Natural killer cell (primary cell): ENCODE results near the gene PDCD7. TPM values are rescaled to one million over a fixed set of nuclear protein-coding genes. Genes with fewer than 3 reads are reported as not detected.

Source experiments
- ATAC-seq, 3 donors: fragments of 150-1000 bp in 2 of 3; fragments of 200-7000 bp in 1 of 3; cut with Tn5 transposase; 1 replicate in 1 of 3; 2 replicates in 2 of 3; pipeline ENCODE4 v1.10.0; 2021; ENCODE audit warnings: mild to moderate bottlenecking in 2 of 3, moderate library complexity in 2 of 3
- DNase-seq, 2 donors: peaks; one replicate each; pipeline versions ENCODE4 v3.0.0 to v3.0.0-alpha.2; 2013 to 2021; ENCODE audit warnings: mixed read lengths in 1 of 2
- H3K27ac ChIP-seq: one replicate; pipeline ENCODE4 v1.5.1; 2013; ENCODE audit warnings: mild to moderate bottlenecking, low read length
- H3K27me3 ChIP-seq: one replicate; pipeline ENCODE4 v1.6.1; 2013; ENCODE audit warnings: low read length; ENCODE audit not compliant: control insufficient read depth, insufficient read depth
- H3K36me3 ChIP-seq: one replicate; pipeline ENCODE4 v1.6.1; 2013; ENCODE audit warnings: low read length; ENCODE audit not compliant: control insufficient read depth, insufficient read depth
- H3K4me1 ChIP-seq: one replicate; pipeline ENCODE4 v1.6.1; 2013; ENCODE audit warnings: low read length; ENCODE audit not compliant: control insufficient read depth, insufficient read depth
- H3K4me3 ChIP-seq: one replicate; pipeline ENCODE4 v1.5.1; 2013; ENCODE audit warnings: low read length
- H3K9me3 ChIP-seq: one replicate; pipeline ENCODE4 v1.6.1; 2013; ENCODE audit warnings: low read length; ENCODE audit not compliant: control insufficient read depth, insufficient read depth
- H3K27ac Mint-ChIP-seq, 2 donors: one replicate each; pipeline ENCODE4 v1.8.0; 2022; ENCODE audit warnings: mild to moderate bottlenecking in 2 of 2, mixed read lengths in 2 of 2, moderate library complexity in 1 of 2
- H3K27me3 Mint-ChIP-seq, 2 donors: one replicate each; pipeline ENCODE4 v1.8.0; 2022; ENCODE audit warnings: low read depth in 2 of 2, mixed read lengths in 2 of 2
- H3K36me3 Mint-ChIP-seq: one replicate; pipeline ENCODE4 v1.8.0; 2022; ENCODE audit warnings: mixed read lengths
- H3K4me1 Mint-ChIP-seq, 2 donors: one replicate each; pipeline ENCODE4 v1.8.0; 2022; ENCODE audit warnings: mixed read lengths in 2 of 2
- H3K4me3 Mint-ChIP-seq: one replicate; pipeline ENCODE4 v1.8.0; 2022; ENCODE audit warnings: mild to moderate bottlenecking, moderate library complexity, mixed read lengths
- H3K9me3 Mint-ChIP-seq, 2 donors: one replicate each; pipeline ENCODE4 v1.8.0; 2022; ENCODE audit warnings: mixed read lengths in 2 of 2
- WGBS: methylation state at CpG from one replicate; pipeline ENCODE4 v1.1.7; 2013; ENCODE audit warnings: missing lambda C conversion rate; ENCODE audit not compliant: insufficient coverage; 5-methylcytosine and 5-hydroxymethylcytosine counted together
- intact Hi-C: fragments of 100-400 bp; cut with micrococcal nuclease; formaldehyde crosslinking; loops from one replicate; pipeline ENCODE4 v1.14.2; 2022
- total RNA-seq, 4 donors: library from RNA; stranded (reverse); fragments of 120-200 nt in 1 of 4; gene quantifications; one replicate each; pipeline versions ENCODE4 v1.2.3 to v1.2.4, GENCODE V29; 2013 to 2022
- TF ChIP-seq, protein P1 (sequence below): fragments of 200-600 bp; IDR thresholded peaks from one replicate; pipeline ENCODE4 v1.8.0; 2022; ENCODE audit warnings: antibody characterized with exemption

Gene PDCD7
- total RNA-seq, 3 donors from 2014 or later (not counting 1 experiment from before 2014, with no cell fraction given): 19.1 to 33.9 (median 26.7) TPM

DNA sequence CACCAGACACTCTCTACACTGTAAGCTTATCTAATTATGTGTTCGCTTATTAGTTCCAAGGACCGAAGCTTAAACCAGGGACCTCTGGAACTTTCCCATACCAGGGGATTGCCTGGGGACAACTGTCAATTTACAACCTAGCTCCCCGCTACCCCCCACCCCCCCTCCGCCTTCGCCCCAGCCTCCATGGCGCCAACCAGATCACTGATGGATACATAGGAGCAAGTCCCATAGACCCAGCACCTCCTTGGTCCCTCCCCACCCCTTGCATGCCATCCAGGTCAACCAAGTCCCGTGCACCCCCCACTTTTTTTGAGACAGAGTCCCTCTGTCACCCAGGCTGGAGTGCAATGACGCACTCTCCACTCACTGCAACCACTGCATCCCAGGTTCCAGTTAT lies 930 bp upstream of the PDCD7 start:
- Histone ChIP-seq H3K27me3 (no peaks in the 10 kb centered on the region), H3K4me1 (peaks cover 17% of the 10 kb centered on the region), H3K27ac (no peak overlapping the region), H3K9me3 (no peaks in the 10 kb centered on the region), H3K4me3 (no peak overlapping the region), H3K36me3 (no peaks in the 10 kb centered on the region)
- H3K9me3 Mint-ChIP-seq: no peaks in the 10 kb centered on the region
- peak overlapping the region; percentile 97 for H3K4me3 Mint-ChIP-seq
- peak overlapping the region in 1 of 2 donors; percentile 97 for H3K27ac Mint-ChIP-seq
- no peak for ATAC-seq
- intact Hi-C loops: loop anchor here (10.0 kb wide), 1 partner anchor 50 kb away; the partner anchor contains the start of gene CLPX
- TF ChIP-seq, protein P1, sequence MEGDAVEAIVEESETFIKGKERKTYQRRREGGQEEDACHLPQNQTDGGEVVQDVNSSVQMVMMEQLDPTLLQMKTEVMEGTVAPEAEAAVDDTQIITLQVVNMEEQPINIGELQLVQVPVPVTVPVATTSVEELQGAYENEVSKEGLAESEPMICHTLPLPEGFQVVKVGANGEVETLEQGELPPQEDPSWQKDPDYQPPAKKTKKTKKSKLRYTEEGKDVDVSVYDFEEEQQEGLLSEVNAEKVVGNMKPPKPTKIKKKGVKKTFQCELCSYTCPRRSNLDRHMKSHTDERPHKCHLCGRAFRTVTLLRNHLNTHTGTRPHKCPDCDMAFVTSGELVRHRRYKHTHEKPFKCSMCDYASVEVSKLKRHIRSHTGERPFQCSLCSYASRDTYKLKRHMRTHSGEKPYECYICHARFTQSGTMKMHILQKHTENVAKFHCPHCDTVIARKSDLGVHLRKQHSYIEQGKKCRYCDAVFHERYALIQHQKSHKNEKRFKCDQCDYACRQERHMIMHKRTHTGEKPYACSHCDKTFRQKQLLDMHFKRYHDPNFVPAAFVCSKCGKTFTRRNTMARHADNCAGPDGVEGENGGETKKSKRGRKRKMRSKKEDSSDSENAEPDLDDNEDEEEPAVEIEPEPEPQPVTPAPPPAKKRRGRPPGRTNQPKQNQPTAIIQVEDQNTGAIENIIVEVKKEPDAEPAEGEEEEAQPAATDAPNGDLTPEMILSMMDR: no peak
- DNase-seq: no peak
- no peaks in the 10 kb centered on the region for H3K27me3 Mint-ChIP-seq
- 91% methylated on average over 8 of the region's 8 CpGs for WGBS
- peaks cover 21 to 25% of the 10 kb centered on the region in 2 donors for H3K4me1 Mint-ChIP-seq
- H3K36me3 Mint-ChIP-seq: no peaks in the 10 kb centered on the region

DNA sequence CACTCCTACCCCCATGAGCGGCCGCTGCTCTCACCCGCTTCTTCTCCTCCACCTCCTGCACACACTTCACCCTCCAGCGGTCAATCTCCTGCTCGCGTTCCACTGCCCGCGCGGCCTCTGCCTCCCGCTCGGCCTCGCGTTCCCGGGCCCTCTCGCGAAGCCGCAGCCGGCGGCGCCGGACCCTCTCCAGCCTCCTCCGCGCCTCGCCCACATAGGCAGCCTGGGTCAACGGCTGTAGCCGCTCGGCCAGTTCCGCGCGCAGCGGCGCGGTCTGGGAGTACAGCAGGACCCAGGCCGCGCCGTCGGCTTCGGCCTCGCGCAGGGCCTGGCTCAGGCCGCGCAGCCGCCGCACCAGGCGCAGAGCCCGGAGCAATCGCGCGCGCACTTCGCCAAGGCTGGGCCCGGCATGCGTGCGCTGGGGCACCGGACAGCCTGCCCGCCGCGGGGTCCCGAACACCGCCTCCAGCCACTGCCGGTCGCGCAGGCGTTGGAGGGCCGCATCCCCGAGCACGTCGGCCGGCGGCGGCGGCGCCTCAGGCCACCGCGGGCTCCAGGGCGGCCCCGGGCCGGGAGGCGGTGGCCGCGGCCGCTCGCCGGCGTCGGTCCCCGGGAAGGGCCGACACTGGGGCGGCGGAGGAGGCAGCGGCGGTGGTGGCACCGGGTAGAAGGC lies 595 bp downstream of the PDCD7 start:
- peak; percentile 25 to 42 for DNase-seq
- TF ChIP-seq, protein P1: no peak
- Histone ChIP-seq H3K4me3 (peak overlapping the region; percentile 69), H3K36me3 (peaks cover 13% of the 10 kb centered on the region), H3K27me3 (no peaks in the 10 kb centered on the region), H3K9me3 (no peaks in the 10 kb centered on the region), H3K4me1 (peaks cover 17% of the 10 kb centered on the region), H3K27ac (peak overlapping the region; percentile 87)
- WGBS: under 1% methylated on average over 93 of the region's 93 CpGs
- Mint-ChIP-seq H3K4me1 (peaks cover 27 to 38% of the 10 kb centered on the region in 2 donors), H3K27ac (peak overlapping the region; percentile 97), H3K9me3 (no peaks in the 10 kb centered on the region), H3K36me3 (peaks cover 4% of the 10 kb centered on the region), H3K27me3 (no peaks in the 10 kb centered on the region), H3K4me3 (peak overlapping the region; percentile 86)
- peak; percentile 38 to 54 (median 50) for ATAC-seq
- intact Hi-C loops: loop anchor here (1.0 to 10.0 kb wide), 2 partner anchors 52 to 163 kb away; partner anchors contain the start of genes CLPX and RNU5A-1

DNA sequence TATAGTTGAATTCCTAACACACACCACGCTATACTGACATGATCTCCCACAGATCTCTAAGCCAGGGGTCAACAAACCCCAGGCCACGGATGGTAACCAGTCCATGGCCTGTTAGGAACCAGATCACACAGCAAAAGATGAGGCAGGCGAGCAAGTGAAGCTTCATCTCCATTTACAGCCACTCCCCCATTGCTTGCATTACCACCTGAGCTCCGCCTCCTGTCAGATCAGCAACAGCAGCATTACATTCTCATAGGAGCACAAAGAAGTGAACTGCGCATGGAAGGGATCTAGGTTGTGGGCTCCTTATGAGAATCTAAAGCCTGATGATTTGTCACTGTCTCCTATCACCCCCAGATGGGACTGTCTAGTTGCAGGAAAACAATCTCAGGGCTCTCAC lies 2.7 kb downstream of the PDCD7 start:
- H3K4me3 Mint-ChIP-seq: peak overlapping the region; percentile 4
- H3K27ac Mint-ChIP-seq: no peak overlapping the region
- intact Hi-C loops: loop anchor here (10.0 kb wide), 1 partner anchor 54 kb away; the partner anchor contains the start of gene CLPX

More for the DNA sequence above, 2.7 kb downstream of the PDCD7 start:
- no peaks in the 10 kb centered on the region for H3K9me3 ChIP-seq
- no peak for ATAC-seq
- H3K27ac ChIP-seq: no peak overlapping the region
- Mint-ChIP-seq H3K9me3 (no peaks in the 10 kb centered on the region), H3K4me1 (peaks cover 36 to 45% of the 10 kb centered on the region in 2 donors), H3K27me3 (no peaks in the 10 kb centered on the region), H3K36me3 (peaks cover 7% of the 10 kb centered on the region)
- H3K36me3 ChIP-seq: peaks cover 22% of the 10 kb centered on the region
- H3K4me3 ChIP-seq: no peak overlapping the region
- TF ChIP-seq, protein P1: no peak
- no peaks in the 10 kb centered on the region for H3K27me3 ChIP-seq
- no peak for DNase-seq
- peaks cover 17% of the 10 kb centered on the region for H3K4me1 ChIP-seq
- 92% methylated on average over 5 of the region's 5 CpGs for WGBS
